Glomerular visceral epithelial cell (primary cell): ENCODE measurements around the gene ADAMTS3.

Experiments used
- DNase-seq: peaks from one replicate; pipeline ENCODE4 v3.0.0-alpha.2; 2016; ENCODE audit errors: extremely low spot score

The ADAMTS3 gene

DNA sequence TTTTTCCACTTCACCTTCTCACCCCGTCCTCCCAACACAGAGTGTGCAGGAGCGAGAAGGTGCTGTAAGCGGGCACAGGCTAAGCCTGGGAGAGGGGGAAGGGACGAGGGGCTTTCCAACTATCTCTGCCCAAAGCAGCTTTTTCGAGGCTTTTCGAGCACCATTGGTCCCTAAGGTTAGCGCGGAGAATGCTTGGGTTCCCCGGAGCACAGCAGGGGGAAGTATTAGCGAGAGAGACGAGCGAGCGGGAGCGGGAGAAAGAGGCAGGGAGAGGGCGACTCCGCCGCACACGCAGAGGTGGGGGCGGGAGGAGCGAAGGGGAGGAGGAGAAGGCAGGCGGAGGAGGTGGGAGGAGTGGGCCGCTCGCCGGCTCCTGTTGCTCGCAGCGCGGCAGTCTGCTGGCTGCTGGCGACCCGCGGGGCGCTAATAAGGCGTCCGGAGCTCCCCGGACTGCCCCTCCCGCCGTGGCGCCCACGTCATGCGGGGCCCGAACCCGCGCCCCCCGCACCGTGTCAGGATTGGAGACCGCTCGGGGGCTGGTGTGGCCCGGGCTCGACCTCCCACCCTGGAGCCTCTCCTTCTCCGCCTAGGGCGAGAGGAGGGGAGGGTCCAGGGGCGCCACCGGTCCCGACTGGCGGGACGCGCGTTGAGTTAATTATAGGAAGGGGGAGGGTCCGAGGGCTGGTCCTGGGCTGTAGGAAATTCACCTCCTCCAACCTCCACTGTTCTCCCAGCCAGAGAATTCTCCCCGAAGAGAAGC is at the start of gene ADAMTS3:
Gene ADAMTS3, minus strand, starts transcription at position 263 of the 760 bp plus-strand sequence. CDS start 459 bp downstream, outside the sequence.
- DNase-seq, result peak; percentile 93

DNA sequence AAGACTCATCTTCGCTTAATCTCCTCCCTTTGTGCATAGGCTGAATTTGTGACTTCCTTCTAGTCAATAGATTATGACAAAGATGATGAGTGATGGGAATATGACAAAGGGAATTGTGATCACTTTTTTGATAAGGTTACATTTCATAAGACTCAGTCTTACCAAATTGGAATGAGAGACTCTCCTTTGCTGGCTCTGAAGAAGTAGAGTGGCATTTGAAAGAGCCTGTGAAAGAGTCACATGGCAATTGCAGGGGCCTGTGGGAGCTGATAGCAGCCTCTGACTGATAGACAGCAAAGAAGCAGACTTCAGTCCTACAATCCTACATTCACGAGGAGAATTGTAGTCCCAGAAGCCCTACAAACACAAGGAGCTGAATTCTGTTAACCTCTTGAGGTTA is 44.9 kb upstream of the ADAMTS3 start:
- no peak for DNase-seq

GRCh38 chr4:72606751-72607150 is 37.7 kb upstream of the ADAMTS3 start:
- no peak for DNase-seq

GRCh38 chr4:72604324-72604723 is 35.3 kb upstream of the ADAMTS3 start:
- peak; percentile 29 for DNase-seq

DNA sequence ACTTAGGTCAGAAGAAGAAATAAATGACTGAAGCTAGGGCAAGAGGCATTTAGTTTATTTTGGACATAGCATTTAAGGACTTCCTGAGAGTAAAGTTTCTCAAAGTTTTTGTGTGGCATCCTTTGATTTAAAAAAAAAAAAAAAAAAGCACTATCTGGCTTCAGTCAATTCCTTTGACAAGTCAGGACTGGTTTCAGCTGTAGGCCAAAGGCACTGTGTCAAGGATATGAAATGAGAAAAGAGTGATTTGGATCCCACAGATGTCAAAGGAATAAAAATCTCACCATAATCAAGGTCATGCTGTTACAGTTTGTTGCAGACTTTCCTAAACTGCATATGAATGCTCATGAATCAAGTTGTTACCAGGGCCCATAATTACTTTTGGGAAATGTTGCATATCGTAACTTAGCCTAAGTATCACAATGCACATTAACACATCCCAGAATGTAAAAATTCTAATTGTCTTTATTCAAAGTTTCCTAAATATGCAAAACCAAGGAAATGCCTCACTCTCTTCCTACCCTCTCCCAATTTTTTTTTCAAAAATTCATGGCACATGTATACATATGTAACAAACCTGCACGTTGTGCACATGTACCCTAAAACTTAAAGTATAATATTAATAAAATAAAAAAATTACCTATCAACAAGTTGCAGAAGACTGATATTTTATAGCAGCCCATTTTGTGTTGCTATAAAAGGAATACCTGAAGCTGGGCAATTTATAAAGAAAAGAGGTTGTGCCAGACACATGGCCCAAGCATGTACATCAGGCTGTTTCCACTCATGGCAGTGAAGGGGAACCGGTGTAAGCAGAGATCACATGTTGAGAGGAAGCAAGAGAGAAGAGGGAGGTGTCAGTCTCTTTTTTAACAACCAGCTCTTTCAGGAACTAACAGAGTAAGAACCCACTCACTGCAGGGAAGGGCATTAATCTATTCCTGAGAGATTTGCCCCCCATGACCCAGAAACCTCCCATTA is 33.7 kb upstream of the ADAMTS3 start:
- no peak for DNase-seq

GRCh38 chr4:72591547-72592454 is 22.8 kb upstream of the ADAMTS3 start:
- no peak for DNase-seq

- no peak for DNase-seq
Observed at GRCh38 chr4:72587334-72587733, 18.3 kb upstream of the ADAMTS3 start.

DNA sequence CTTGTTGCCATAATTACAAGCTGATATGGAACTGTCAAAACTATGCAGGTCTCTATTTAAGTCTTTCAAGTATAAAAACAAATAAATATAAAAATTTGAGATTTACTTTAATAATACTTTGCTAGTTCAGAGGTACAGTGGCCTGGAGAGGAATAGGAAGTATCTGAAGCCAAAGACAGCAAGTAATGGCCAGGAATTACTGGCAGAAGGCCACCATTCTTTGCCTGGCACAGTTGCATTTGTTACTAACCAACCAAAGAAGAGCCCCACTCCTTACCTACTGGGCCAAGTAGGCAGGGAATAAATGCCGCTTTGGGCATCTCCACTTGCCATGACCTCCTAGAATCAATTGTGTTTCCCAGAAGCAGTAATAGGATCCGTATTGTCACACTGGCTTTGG is 13.8 kb upstream of the ADAMTS3 start:
- DNase-seq, result no peak

- DNase-seq, result peak; percentile 96
Observed at GRCh38 chr4:72577211-72577610, 8.2 kb upstream of the ADAMTS3 start.

DNA sequence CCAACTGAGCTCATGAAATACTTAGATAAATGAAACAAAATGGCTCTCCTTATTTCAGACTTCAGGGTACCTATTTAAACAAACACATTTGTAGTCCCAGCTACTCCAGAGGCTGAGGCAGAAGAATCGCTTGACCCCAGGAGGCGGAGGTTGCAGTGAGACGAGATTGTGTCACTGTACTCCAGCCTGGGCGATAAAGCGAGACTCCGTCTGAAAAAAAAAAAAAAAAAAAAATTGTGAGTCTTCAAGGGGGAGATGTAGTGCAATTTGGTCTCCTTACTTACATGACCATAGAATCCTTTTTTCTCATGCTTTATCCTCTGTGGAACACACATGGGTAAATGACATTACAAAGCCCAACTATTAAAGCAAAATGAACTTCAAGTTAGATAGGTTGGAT is 2.3 kb upstream of the ADAMTS3 start:
- DNase-seq, result no peak

DNA sequence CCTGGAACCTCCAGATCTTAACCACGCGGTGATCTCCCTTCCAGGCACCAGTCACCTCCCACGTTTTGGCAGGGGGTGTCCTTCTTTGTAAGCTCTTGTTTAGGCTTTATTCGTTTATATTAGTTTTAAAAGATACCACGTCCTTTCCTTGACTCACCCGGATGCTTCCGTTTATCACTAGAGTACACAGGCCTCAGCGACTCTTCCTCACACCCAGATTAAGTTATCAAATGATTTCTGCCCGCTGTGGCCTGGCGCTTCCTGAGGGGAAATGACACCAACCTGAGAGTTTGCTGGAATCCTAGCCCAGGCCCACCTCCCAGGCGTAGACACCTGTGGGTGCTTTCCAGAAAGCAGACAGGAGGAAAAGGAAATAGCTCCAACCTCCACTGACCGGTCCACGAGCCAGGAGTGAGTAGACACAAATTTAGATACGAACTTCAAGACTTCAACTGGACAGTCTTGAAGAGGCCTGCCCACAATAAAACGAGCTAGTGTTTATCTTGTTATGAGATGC is 756 bp upstream of the ADAMTS3 start:
- DNase-seq, result no peak

GRCh38 chr4:72567821-72568675 is 973 bp downstream of the ADAMTS3 start:
- DNase-seq, result peak; percentile 96

GRCh38 chr4:72567036-72567435 is 2.0 kb downstream of the ADAMTS3 start:
- no peak for DNase-seq

- DNase-seq, result no peak
Observed at GRCh38 chr4:72566464-72566972, 2.5 kb downstream of the ADAMTS3 start.

- DNase-seq, result no peak
Observed at GRCh38 chr4:72564789-72565188, 4.2 kb downstream of the ADAMTS3 start.

GRCh38 chr4:72564184-72564583 is 4.8 kb downstream of the ADAMTS3 start:
- peak; percentile 59 for DNase-seq

GRCh38 chr4:72558655-72559054 is 10.4 kb downstream of the ADAMTS3 start:
- DNase-seq, result no peak

DNA sequence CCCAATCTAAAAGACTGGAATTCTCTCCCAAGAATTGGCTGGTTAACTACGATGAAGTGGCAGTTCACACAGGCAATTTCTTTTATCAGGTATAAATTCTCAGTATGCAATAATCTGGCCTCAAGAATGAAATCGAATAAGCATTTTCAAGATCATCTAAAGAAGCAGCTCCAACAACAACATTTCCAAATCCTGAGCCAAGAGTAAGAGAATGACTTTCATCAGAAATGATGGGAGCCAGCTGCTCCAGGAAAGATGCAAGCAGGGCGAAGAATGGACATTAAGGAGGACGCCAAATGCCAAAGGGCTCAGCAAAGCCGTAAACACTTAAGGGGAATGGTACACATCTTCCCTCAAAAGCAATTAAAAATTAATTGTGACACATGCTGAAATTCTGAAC is 12.0 kb downstream of the ADAMTS3 start:
- no peak for DNase-seq

DNA sequence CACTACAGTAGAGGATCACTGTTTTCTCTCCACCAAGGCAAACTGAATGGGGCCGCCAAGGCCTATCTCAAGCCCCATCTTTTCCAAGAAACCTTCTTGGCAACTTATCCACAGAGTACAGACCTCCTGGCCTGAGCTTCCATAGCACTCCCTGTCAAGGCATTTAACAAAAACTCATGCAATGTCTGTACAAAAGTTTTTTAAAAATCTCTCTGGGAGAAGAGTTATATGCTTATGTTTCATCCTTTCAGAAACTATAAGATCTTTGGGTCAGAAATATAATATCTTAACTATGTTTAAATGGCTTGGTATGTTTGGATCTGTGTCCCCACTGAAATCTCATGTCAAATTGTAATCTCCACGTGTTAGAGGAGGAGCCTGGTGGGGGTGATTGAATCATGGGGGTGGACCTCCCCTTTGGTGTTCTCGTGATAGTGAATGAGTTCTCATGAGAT is 13.6 kb downstream of the ADAMTS3 start:
- DNase-seq, result no peak
